Vagina (tissue), 2 donors: Measurements from ENCODE around the gene LSM14A. TPM values are rescaled to one million over a fixed set of nuclear protein-coding genes. Genes with fewer than 3 reads are reported as not detected.

Source experiments
- DNase-seq, 2 donors: peaks; one replicate each; pipeline ENCODE4 v3.0.0-alpha.2; 2017; ENCODE audit errors: extremely low spot score in 2 of 2
- H3K27ac ChIP-seq: fragments of 200-600 bp; sonication (generic); one replicate; pipeline ENCODE4 v1.5.1; 2019
- H3K27me3 ChIP-seq: fragments of 200-600 bp; sonication (generic); one replicate; pipeline ENCODE4 v1.5.1; 2019
- H3K36me3 ChIP-seq, 2 donors: fragments of 200-600 bp; sonication (generic); one replicate each; pipeline ENCODE4 v1.5.1; 2017 to 2019
- H3K4me1 ChIP-seq: fragments of 200-600 bp; sonication (generic); one replicate; pipeline ENCODE4 v1.5.1; 2019
- H3K4me3 ChIP-seq, 2 donors: fragments of 200-600 bp; sonication (generic); 1 replicate in 1 of 2; 2 replicates in 1 of 2; pipeline ENCODE4 v1.5.1; 2016 to 2019
- H3K9me3 ChIP-seq: fragments of 200-600 bp; sonication (generic); one replicate; pipeline ENCODE4 v1.5.1; 2019
- POLR2A ChIP-seq, 2 donors: fragments of 450-650 bp; IDR thresholded peaks; one replicate each; pipeline ENCODE4 v1.6.1; 2017; ENCODE audit warnings: antibody characterized with exemption in 2 of 2, mild to moderate bottlenecking in 2 of 2, moderate library complexity in 2 of 2
- POLR2AphosphoS5 ChIP-seq, 2 donors: sonication (generic); formaldehyde crosslinking; IDR thresholded peaks; one replicate each; pipeline ENCODE4 v1.9.0; 2017; ENCODE audit warnings: antibody characterized with exemption in 2 of 2, mild to moderate bottlenecking in 2 of 2, low read depth in 1 of 2; ENCODE audit not compliant: insufficient read depth in 1 of 2
- intact Hi-C: fragments of 100-400 bp; cut with DNase I; formaldehyde crosslinking; loops from one replicate; pipeline ENCODE4 v1.15.1; 2023
- total RNA-seq: library from RNA; depleted of rRNA; stranded (reverse); fragments of >200 nt; gene quantifications from one replicate; pipeline ENCODE4 v1.2.3, GENCODE V29; 2016
- TF ChIP-seq, protein P1 (sequence below), 3 experiments: fragments of 450-650 bp in 2 of 3; fragments of 200-600 bp in 1 of 3; sonication (generic) in 1 of 3; IDR thresholded peaks; one replicate each; pipeline ENCODE4 v1.5.1; 2017 to 2019; ENCODE audit warnings: antibody characterized with exemption in 3 of 3, mild to moderate bottlenecking in 2 of 3, moderate library complexity in 2 of 3

The LSM14A gene
- total RNA-seq, 1 donor from 2014 or later = 179 TPM

GRCh38 chr19:34188408-34188807, 16.1 kb downstream of the LSM14A start:
- H3K27me3 ChIP-seq = no peaks in the 10 kb centered on the region
- no peak overlapping the region for H3K27ac ChIP-seq
- no peak overlapping the region for H3K4me3 ChIP-seq
- no peaks in the 10 kb centered on the region for H3K9me3 ChIP-seq
- no peak for DNase-seq
- H3K4me1 ChIP-seq = peaks cover 87% of the 10 kb centered on the region
- intact Hi-C loops = no loop called here
- no peak for TF ChIP-seq POLR2A (IDR thresholded peaks at IDR 0.05)
- TF ChIP-seq, protein P1, sequence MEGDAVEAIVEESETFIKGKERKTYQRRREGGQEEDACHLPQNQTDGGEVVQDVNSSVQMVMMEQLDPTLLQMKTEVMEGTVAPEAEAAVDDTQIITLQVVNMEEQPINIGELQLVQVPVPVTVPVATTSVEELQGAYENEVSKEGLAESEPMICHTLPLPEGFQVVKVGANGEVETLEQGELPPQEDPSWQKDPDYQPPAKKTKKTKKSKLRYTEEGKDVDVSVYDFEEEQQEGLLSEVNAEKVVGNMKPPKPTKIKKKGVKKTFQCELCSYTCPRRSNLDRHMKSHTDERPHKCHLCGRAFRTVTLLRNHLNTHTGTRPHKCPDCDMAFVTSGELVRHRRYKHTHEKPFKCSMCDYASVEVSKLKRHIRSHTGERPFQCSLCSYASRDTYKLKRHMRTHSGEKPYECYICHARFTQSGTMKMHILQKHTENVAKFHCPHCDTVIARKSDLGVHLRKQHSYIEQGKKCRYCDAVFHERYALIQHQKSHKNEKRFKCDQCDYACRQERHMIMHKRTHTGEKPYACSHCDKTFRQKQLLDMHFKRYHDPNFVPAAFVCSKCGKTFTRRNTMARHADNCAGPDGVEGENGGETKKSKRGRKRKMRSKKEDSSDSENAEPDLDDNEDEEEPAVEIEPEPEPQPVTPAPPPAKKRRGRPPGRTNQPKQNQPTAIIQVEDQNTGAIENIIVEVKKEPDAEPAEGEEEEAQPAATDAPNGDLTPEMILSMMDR (IDR thresholded peaks at IDR 0.05) = no peak
- TF ChIP-seq POLR2AphosphoS5 (IDR thresholded peaks at IDR 0.05; ENCODE audit: insufficient read depth in 1 of 2, low read depth in 1 of 2) = no peak
- no peaks in the 10 kb centered on the region for H3K36me3 ChIP-seq

GRCh38 chr19:34189199-34189916, 17.1 kb downstream of the LSM14A start:
- Histone ChIP-seq H3K4me3 (no peak overlapping the region), H3K36me3 (peaks cover 0 to 5% of the 10 kb centered on the region in 2 donors), H3K27me3 (no peaks in the 10 kb centered on the region), H3K27ac (no peak overlapping the region), H3K9me3 (no peaks in the 10 kb centered on the region), H3K4me1 (peaks cover 77% of the 10 kb centered on the region)
- no peak for DNase-seq
- TF ChIP-seq POLR2AphosphoS5 (IDR thresholded peaks at IDR 0.05; ENCODE audit: insufficient read depth in 1 of 2, low read depth in 1 of 2) (no peak), POLR2A (IDR thresholded peaks at IDR 0.05) (no peak)
- TF ChIP-seq, protein P1 (IDR thresholded peaks at IDR 0.05) = no peak
- intact Hi-C loops = no loop called here

DNA sequence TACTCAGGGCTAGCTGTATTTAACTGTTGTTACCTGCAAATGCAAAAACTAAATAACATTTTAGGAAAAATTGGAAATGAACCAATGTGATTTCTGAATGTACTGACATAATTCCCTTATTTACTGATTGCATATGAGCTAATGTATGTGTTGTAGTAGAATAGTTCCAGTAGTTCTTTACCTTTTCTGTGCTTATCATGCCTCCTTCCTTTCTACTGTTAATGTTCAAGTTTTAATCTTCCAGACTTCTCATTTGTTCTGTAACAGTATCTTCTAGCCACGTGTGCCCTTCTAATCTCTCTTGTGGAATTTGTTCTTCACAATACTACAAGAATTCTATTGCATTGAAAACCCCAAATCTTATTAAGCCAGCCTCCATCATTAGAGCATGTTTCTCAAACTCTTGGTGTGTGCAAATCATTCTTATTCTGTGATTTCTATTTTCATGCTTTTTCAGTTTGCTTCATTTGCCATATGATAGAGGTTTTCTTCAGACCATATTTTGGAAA, 17.7 kb downstream of the LSM14A start:
- TF ChIP-seq POLR2A (IDR thresholded peaks at IDR 0.05) (no peak), POLR2AphosphoS5 (IDR thresholded peaks at IDR 0.05; ENCODE audit: insufficient read depth in 1 of 2, low read depth in 1 of 2) (no peak)
- TF ChIP-seq, protein P1 (IDR thresholded peaks at IDR 0.05) = no peak
- peaks cover 71% of the 10 kb centered on the region for H3K4me1 ChIP-seq
- intact Hi-C loops = no loop called here

GRCh38 chr19:34191355-34191962, 19.2 kb downstream of the LSM14A start:
- H3K27me3 ChIP-seq = no peaks in the 10 kb centered on the region
- peaks cover 0 to 19% of the 10 kb centered on the region in 2 donors for H3K36me3 ChIP-seq
- no peak for DNase-seq
- TF ChIP-seq POLR2AphosphoS5 (IDR thresholded peaks at IDR 0.05; ENCODE audit: insufficient read depth in 1 of 2, low read depth in 1 of 2) (no peak), POLR2A (IDR thresholded peaks at IDR 0.05) (no peak)
- TF ChIP-seq, protein P1 (IDR thresholded peaks at IDR 0.05) = no peak
- H3K9me3 ChIP-seq = no peaks in the 10 kb centered on the region
- no peak overlapping the region for H3K27ac ChIP-seq
- intact Hi-C loops = no loop called here
- peaks cover 56% of the 10 kb centered on the region for H3K4me1 ChIP-seq
- H3K4me3 ChIP-seq = no peak overlapping the region

More for the DNA sequence above, 17.7 kb downstream of the LSM14A start:
- H3K27me3 ChIP-seq = no peaks in the 10 kb centered on the region
- no peak overlapping the region for H3K4me3 ChIP-seq
- no peak overlapping the region for H3K27ac ChIP-seq
- DNase-seq = no peak
- H3K9me3 ChIP-seq = no peaks in the 10 kb centered on the region
- peaks cover 0 to 11% of the 10 kb centered on the region in 2 donors for H3K36me3 ChIP-seq

- Histone ChIP-seq H3K27ac (no peak overlapping the region), H3K9me3 (no peaks in the 10 kb centered on the region), H3K36me3 (peaks cover 0 to 39% of the 10 kb centered on the region in 2 donors), H3K27me3 (no peaks in the 10 kb centered on the region), H3K4me1 (peaks cover 36% of the 10 kb centered on the region), H3K4me3 (no peak overlapping the region)
- TF ChIP-seq POLR2A (IDR thresholded peaks at IDR 0.05) = no peak
- TF ChIP-seq, protein P1 (IDR thresholded peaks at IDR 0.05) = no peak
- TF ChIP-seq POLR2AphosphoS5 (IDR thresholded peaks at IDR 0.05; ENCODE audit: insufficient read depth in 1 of 2, low read depth in 1 of 2) = no peak
- DNase-seq = no peak
- intact Hi-C loops = no loop called here
Observed at GRCh38 chr19:34193439-34193838, 21.1 kb downstream of the LSM14A start.
